GM21576 (cell line): ENCODE data around the gene NCAPD3.
A peak's percentile ranks its signal among the peaks of the same experiment; 100 is the strongest.
"Not testable (repeated sequence)": the region's sequence is repeated elsewhere in the genome, so short reads cannot be mapped to it uniquely, and the experiment has no call there.

Source experiments
- ATAC-seq: cut with Tn5 transposase; IDR thresholded peaks from one replicate; pipeline ENCODE4 v1.9.1; 2021; ENCODE audit warnings: mild to moderate bottlenecking, moderate library complexity; ENCODE audit not compliant: unreplicated experiment

Gene NCAPD3

DNA sequence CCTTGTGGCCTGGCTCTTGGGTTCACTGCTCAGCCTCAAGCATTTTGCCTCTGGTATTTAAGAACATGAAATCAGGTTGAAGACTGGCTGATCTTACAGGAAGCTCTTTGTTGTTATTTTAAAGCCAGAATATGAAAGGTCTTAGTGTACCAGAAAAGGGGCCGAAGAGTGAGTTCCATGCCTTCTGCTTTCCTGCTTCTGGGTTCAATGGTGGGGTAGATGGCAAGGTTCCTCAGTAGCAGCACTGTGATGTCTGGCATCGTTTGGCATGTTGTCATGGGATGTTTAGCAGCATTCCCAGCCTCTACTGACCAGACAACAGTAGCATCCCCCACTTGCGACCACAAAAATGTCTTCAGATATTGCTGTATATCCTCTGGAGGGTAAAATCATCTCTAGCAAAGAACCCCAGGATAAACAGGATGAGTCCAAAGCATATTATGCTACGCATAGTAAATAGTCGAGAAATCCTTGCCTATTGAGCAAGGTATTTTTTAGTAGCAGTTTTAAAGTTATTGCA, 3.1 kb upstream of the NCAPD3 start:
- ATAC-seq: no peak

DNA sequence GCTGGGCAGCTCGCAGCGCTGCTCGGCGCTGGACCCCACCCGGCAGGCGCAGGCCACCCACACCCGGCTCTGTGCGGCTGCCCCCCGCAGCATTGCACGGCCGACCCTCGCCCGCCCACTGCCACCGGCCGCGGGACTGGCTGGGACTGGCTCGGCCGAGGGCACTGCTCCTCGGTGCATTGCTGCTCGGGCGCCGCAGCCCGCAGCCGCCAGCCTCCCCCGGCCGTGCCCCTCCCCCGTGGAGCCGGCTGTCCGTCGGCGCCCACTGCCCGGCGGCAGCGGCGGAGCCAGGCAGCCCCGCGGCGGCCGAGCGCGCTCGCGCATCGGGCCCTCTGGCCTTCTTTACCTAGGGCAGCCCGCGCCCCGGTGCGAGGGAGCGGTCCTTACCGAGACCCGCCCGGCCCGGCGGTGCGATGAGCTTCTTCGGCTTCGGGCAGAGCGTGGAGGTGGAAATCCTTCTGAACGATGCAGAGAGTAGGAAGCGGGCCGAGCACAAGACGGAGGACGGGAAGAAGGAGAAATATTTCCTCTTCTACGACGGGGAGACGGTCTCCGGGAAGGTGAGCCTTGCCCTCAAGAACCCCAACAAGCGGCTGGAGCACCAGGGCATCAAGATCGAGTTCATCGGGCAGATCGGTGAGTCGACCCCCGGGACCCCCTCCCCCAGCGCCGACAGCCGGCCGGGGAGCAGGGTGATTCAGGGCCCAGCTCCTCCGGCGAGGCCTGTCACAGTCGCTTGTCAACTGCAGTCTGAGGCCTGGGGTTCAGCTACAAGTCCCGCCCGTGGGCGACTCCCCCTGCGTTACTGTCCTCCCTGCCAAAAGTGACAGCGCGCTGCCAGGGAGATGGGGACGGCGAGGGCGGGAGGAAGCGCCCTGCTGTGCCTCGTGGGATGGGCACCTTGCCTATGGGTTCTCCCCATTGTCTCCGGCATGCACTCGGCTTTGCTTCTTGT, 1.2 kb upstream of the NCAPD3 start:
- ATAC-seq: peak; percentile 14

DNA sequence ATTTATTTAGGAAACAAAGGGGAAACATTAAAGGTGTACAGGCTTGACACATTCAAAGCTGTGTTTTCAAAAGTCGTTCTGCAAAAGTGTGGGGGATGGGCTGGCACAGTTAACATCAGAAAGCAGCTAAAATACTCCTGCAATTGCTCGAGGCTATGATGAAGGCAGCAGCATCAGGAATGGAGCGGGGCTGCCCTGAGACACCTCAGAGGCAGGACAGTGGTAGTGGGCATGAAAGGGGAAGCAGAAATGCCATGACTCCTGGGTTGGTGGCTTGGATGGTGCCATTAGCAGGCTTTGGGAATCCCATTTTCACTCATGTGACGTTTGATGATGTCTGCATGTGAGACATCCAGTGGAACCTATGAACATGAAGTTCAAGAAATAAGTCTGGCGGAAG, 646 bp downstream of the NCAPD3 start:
- no peak for ATAC-seq

DNA sequence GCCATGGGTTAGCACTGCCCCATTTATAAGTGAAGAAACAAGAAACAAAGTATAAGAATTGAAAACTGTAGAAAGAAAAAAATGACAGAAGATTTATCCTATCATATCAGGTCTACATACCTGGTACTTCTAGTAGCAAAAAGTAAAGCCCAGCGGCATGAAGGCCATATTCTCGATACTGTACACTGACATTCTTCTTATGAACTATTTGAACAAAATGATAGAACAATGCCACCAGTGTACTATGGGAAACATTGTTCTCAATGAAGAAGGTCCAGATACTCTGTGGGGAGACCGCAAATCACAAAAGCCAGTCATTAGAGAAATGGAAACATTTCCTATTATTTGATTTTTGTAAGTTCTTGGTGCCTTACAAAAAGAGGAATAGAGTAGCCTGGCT, 7.0 kb downstream of the NCAPD3 start:
- no peak for ATAC-seq

DNA sequence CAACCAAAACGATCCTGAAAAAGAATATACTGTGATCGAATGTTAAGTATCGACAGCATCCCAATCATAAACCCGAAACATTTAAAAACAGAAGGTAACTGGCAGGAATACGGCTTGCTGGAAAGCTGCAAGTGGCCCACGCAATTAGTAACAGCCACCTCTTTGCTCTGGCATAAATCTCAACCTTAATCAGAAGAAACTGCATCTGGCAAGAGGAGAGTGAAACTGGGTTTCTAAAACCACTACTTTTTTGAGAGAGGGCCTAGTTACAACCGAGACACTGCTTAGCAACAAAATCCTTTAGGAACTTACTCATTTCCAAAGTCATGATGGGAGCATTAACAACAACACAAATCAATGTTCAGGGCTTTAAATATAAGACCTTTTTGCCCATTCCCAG, 7.9 kb downstream of the NCAPD3 start:
- ATAC-seq: no peak

DNA sequence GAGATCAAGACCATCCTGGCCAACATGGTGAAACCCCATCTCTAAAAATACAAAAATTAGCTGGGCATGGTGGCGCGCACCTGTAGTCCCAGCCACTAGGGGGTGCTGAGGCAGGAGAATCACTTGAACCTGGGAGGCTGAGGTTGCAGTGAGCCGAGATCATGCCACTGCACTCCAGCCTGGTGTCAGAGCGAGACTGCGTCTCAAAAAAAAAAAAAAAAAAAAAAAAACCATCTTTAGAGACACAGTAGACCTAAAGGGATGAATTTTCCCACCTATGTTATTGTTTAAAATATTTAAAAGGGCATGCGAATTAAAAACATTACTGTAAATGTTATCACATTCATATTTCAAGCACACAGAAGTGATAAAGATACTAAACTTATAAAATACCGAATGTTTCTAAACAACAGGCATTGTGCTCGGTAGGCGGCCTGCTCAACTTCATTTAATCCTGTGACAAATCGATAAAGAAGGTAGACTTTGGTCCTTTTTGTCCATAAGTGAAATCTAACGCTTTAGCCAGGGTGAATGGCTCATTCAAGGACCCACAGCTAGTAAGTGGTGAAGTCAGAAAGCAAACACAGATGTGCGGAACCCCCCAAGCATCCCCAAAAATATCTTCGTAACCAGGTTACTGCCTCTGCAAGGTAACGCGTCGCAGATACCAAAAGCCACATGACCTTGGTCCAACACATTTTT, 16.1 kb downstream of the NCAPD3 start:
- no peak for ATAC-seq

DNA sequence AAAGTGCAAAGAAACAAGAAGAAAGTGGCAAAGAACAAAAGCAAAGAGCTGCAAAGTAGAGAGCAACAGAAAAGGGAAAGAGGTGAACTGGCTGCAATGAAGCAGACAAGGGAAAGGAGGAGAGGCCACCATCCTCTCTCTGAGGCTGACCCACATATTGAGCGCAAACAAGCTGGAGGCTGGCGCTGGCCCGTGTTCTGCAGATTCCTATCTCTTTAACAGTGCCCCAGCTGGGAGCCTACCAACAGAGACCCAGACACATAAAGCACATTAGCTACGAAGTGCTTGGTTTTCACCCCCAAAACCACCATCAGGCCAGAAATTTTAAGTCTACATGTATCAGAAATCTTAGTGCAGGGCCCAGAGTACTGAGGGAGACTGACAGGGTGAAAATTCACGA, 17.6 kb downstream of the NCAPD3 start:
- no peak for ATAC-seq

DNA sequence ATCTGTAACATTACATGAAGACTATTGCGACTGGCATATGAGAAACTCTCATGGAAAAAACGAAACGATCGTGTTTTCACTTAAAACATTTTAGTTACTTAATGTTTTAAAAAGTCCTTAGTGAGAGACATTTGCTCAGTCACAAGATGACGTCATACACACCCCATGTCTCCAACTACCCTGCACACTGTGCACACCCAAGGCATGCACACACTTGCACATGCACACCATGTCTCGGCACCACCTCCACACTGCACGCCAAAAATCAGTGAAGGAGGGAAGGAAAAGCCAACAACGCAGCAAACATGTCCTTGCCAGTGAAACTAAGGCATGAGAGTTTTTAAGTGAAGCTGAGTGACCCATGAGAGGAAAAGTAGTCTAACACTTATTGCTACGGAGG, 18.0 kb downstream of the NCAPD3 start:
- ATAC-seq: no peak

DNA sequence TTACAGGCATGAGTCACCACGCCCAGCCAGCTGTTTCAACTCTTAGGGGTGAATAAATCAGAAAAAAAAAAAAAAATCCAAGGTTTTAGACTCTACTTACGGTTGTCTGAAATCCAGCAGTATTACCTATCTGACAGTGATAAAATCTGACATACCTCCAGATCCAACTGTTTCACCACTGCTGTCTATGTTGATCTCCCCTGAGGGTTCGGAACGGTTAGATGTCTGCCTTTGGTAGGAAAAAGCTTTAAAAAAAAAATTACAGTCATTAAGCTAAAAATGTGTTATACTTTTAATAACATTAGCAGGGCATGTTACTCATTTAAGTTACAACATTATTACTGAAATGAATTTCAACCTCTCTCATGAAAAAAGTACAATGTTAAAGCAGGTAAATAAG, 21.1 kb downstream of the NCAPD3 start:
- no peak for ATAC-seq

DNA sequence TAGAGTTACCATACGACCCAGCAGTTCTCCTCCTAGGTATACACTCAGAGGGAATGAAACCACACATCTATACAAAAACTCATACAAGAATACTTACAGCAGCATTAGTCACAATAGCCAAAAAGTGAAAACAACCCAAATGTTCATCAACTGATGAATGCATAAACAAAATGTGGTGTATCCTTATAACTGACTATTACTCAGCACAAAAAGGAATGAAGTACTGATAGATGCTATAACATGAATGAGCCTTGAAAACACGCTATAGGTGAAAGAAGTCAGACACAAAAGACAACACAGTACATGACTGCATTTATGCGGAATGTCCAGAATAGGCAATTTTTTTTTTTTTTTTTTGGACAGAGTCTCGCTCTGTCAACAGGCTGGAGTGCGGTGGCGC, 23.1 kb downstream of the NCAPD3 start:
- ATAC-seq: no peak

DNA sequence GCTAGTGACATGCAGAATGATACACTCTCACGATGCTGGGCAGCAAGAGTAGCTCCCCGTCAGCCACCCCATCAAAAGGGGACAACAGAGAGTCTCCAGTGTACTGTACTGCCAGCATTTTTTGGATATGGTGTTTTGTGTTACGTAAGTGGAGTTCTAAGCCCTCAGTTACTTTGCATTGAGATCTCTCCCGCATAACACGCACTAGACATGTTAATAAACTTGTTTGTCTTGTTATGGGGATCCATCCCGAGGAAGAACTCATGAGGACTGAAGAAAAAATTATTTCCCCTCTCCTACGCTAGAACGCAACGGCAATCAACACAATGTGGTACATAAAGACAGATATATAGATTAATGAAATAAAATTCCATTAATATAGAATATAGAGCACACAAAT, 24.2 kb downstream of the NCAPD3 start:
- no peak for ATAC-seq

DNA sequence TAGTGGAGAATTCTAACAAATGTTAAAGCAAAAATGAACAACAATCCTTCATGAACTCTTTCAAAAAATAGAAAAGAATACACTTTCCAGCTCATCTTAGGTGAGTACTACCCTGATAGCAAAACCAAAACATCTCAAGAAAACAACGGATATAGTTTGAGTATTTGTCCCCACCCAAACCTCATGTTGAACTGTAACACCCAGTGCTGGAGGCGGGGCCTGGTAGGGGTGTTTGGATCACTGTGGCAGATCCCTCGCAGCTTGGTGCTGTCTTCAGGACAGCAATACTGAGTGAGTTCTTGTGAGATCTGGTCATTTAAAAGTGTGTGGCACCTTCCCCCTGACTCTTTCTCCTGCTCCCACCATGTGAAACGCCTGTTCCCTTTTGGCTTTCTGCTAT, 27.0 kb downstream of the NCAPD3 start:
- no peak for ATAC-seq

DNA sequence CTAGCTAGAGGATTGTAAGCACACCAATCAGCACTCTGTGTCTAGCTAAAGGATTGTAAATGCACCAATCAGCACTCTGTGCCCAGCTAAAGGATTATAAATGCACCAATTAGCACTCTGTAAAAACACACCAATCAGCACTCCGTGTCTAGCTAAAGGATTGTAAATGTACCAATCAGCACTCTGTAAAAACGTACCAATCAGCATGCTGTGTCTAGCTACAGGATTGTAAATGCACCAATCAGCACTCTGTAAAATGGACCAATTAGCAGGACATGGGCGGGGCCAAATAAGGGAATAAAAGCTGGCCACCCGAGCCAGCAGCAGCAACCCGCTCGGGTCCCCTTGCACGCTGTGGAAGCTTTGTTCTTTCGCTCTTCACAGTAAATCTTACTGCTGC, 35.7 kb downstream of the NCAPD3 start:
- not testable (repeated sequence) for ATAC-seq

DNA sequence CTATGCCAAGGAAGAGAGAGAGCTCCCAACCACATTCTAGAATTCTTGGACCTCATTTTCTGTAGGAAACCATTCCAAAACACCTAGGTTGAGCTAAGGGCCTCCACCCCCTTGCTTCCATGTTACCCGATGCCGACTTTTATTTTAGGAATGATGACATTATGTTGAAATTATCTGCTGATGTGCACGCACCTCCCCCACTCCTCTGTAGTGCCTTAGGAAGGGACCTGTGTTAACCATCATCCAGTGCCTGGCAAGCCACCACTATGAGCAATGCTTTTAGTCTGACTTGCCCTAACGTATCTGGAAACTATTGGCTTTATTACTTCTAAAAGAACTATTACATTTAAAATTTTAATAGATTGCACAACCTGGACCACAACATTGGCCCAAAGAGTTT, 42.1 kb downstream of the NCAPD3 start:
- ATAC-seq: no peak

DNA sequence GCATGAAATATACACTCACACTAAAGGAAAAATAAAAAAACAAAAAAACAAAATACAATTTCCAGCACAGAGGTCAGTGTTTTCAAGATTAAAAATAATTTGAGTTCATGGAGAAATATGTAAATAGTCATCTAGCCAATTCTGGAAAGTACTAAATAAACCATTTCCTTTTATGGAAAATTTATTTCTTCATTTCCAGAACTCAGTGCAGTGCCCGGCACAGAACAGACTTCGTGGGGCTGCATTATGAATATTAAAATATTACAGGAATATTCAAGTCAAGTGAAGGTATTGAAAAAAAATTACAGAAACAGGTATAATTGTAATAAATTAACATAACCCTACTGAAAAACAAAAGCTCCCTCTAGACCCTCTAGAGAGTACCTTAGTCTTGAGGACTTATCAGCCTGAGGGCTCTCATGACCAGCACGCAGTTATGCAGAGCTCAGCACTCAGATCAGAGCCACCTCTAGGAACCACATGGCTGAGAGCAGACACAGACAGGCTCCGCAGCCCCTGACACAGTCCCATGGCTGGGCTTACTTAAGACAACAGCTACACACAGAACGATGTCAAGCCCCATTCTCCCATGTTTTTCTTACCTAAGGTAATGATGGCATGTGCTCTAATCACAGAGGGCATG, 45.6 kb downstream of the NCAPD3 start:
- ATAC-seq: no peak

DNA sequence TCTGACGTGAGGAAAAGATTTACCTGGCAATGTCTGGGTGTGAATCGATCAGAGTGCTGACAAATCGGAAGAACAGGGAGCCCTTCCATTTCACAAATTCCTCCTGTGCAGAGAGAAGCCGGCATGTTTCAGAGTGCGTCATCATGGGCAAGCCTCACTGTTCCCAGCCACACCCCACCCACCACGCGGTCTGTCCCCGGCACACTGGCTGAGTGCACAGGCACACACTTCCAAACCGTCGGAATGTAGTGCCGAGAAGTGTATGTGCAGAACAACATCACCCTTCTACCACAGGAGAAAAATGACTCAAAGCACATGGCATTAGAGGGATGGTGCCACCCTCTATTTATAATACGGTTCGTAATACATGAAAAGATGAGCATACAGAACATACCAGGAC, 47.5 kb downstream of the NCAPD3 start:
- no peak for ATAC-seq

DNA sequence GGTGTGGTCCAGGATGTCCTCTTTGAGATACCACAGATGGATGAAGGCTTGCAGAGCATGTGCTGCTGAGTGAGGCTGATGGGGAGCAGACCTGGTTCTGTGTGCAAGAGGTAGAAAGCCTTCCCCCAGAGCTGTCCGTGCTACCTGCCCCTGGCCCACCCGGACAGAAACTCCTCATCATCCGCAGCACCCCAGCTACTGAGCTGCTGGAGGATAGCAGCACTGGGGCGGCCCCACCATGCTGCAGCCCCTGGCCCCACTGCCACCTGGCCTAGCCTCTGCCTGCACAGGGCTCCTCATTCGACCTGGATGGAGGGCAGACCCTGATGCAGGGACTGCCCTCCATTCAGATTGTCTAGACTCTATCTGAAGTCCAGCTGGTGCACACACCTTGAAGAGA, 50.5 kb downstream of the NCAPD3 start:
- ATAC-seq: no peak

DNA sequence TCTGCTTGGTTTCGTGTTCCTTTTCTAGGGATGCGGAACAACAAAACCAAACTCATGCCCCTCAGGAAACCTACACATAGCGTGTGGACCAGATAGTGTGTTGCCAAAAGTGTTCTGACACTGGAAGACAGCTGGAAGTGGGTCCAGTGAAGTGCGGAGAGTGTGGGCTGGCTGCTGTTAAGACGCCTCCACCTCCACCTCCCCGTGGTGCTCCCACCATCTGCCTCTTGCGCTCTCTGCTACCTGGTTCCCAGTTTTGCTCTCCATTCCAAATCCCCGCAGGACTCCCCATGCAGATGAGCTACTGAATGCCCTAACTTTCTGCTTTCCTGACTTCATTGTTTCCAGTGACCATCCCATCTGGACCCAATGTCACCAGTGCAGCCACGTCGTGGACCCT, 51.8 kb downstream of the NCAPD3 start:
- no peak for ATAC-seq

DNA sequence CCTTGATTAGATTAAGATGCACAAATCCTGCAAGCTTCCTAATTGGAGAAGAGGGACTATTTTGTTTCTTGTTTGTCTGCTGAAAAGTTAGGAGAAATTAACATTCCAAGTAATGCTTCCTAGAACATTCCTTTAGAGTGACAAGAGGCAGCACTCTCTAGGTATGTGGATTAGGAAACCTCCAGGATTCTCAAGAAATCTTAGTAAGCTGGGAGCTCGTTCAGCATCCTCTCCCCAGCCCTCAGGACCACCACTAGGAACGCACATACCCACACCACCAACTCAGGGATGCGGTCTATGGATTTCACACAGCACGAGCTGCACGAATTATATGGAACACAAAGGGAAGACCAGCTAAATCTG, 52.9 kb downstream of the NCAPD3 start:
- no peak for ATAC-seq

DNA sequence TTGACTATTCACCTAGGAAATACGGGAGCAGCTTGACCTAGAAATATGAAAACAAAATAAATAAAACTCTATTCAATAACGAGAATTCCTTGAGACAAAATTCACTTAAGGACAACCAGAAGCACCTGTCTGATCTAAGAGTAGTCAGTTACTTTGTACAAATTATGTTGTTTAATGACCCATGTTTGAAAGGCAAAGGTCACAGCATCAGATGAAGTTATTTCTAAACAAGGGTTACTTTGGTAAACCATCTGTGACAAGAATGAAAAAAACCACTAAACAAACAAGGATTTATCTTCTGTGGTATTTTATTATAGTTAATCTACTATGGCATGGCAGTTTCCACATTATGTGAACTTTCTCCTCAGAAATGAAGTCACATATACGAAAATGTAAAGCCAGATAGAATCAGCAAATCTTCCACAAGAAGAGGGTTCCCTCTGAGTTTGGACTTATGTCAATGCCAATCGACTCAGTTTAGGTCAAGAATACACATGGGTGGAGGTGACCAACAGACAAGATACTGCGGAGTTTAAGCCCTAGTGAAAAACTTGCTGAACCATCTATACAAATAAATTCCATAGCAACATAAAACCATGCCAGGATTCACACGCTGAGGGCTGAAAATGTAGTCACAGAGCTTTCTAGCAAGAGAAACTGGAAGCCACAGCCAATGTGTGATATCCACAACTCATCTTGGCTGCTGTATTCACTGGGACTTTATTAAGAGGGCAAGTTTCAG, 53.4 kb downstream of the NCAPD3 start:
- ATAC-seq: no peak
